Parathyroid adenoma (tissue), 2 donors: ENCODE data around the gene CYCS.
"Not testable (repeated sequence)": the region's sequence is repeated elsewhere in the genome, so short reads cannot be mapped to it uniquely, and the experiment has no call there.

ENCODE experiments used
- H2AFZ ChIP-seq: fragments of 300-600 bp; sonication (generic); one replicate; pipeline ENCODE4 v1.7.0; 2017; ENCODE audit warnings: antibody characterized with exemption, mild to moderate bottlenecking
- H3K27ac ChIP-seq: fragments of 300-600 bp; sonication (generic); one replicate; pipeline ENCODE4 v1.7.0; 2017
- H3K27me3 ChIP-seq: fragments of 300-600 bp; sonication (generic); one replicate; pipeline ENCODE4 v1.7.0; 2017; ENCODE audit warnings: low read length; ENCODE audit not compliant: control insufficient read depth, insufficient read depth
- H3K36me3 ChIP-seq: fragments of 300-600 bp; sonication (generic); one replicate; pipeline ENCODE4 v1.7.0; 2017; ENCODE audit warnings: low read length; ENCODE audit not compliant: control insufficient read depth, insufficient read depth
- H3K4me1 ChIP-seq: fragments of 300-600 bp; sonication (generic); one replicate; pipeline ENCODE4 v1.7.0; 2017; ENCODE audit warnings: control low read depth
- H3K4me2 ChIP-seq: fragments of 300-600 bp; sonication (generic); one replicate; pipeline ENCODE4 v1.7.0; 2017; ENCODE audit warnings: low read length
- H3K4me3 ChIP-seq: fragments of 300-600 bp; sonication (generic); one replicate; pipeline ENCODE4 v1.7.0; 2017; ENCODE audit warnings: low read depth, low read length
- H3K79me2 ChIP-seq: fragments of 300-600 bp; sonication (generic); one replicate; pipeline ENCODE4 v1.7.0; 2017; ENCODE audit warnings: control low read depth
- H3K9ac ChIP-seq: fragments of 300-600 bp; sonication (generic); one replicate; pipeline ENCODE4 v1.7.0; 2017; ENCODE audit warnings: mild to moderate bottlenecking
- H3K9me3 ChIP-seq: fragments of 300-600 bp; sonication (generic); one replicate; pipeline ENCODE4 v1.7.0; 2017; ENCODE audit warnings: low read length; ENCODE audit not compliant: control insufficient read depth
- TF ChIP-seq, protein P1 (sequence below): fragments of 300-600 bp; sonication (generic); IDR thresholded peaks from one replicate; pipeline ENCODE4 v1.7.0; 2017; ENCODE audit warnings: antibody characterized with exemption, mild to moderate bottlenecking
- donor health status: primary hyperparathyroidism.

Gene CYCS

DNA sequence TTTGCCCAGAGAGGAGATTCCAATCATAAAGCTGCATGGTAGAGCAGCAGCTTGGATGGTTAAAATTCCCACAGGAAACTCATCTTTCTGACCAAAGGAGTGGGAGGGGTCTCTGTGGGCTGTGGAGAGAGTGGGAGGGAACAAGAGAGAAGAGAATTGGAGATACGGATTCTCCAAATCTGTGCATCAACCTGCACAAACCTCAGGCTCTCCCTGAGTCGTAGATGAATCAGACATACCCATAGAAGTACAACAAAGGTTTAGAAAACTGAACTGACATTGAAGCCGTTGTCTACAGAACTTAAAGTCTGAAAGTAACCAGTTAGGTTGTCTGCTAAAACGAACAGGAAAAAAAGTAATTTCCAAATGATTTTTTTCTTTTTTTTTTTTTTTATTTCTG is 41.9 kb downstream of the CYCS start:
- H3K4me1 ChIP-seq, result no peaks in the 10 kb centered on the region
- H2AFZ ChIP-seq, result no peak overlapping the region
- H3K79me2 ChIP-seq, result no peaks in the 10 kb centered on the region
- H3K27me3 ChIP-seq, result no peaks in the 10 kb centered on the region
- no peak overlapping the region for H3K27ac ChIP-seq
- H3K36me3 ChIP-seq, result no peaks in the 10 kb centered on the region
- TF ChIP-seq, protein P1, sequence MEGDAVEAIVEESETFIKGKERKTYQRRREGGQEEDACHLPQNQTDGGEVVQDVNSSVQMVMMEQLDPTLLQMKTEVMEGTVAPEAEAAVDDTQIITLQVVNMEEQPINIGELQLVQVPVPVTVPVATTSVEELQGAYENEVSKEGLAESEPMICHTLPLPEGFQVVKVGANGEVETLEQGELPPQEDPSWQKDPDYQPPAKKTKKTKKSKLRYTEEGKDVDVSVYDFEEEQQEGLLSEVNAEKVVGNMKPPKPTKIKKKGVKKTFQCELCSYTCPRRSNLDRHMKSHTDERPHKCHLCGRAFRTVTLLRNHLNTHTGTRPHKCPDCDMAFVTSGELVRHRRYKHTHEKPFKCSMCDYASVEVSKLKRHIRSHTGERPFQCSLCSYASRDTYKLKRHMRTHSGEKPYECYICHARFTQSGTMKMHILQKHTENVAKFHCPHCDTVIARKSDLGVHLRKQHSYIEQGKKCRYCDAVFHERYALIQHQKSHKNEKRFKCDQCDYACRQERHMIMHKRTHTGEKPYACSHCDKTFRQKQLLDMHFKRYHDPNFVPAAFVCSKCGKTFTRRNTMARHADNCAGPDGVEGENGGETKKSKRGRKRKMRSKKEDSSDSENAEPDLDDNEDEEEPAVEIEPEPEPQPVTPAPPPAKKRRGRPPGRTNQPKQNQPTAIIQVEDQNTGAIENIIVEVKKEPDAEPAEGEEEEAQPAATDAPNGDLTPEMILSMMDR, result no peak
- H3K4me2 ChIP-seq, result no peak overlapping the region
- no peak overlapping the region for H3K4me3 ChIP-seq
- H3K9ac ChIP-seq, result no peak overlapping the region
- no peaks in the 10 kb centered on the region for H3K9me3 ChIP-seq

GRCh38 chr7:25082041-25082440 is 43.0 kb downstream of the CYCS start:
- H3K4me3 ChIP-seq, H3K4me2 ChIP-seq, H2AFZ ChIP-seq, H3K27me3 ChIP-seq, H3K36me3 ChIP-seq, H3K27ac ChIP-seq, H3K4me1 ChIP-seq, H3K79me2 ChIP-seq, H3K9ac ChIP-seq, H3K9me3 ChIP-seq: not testable (repeated sequence)

DNA sequence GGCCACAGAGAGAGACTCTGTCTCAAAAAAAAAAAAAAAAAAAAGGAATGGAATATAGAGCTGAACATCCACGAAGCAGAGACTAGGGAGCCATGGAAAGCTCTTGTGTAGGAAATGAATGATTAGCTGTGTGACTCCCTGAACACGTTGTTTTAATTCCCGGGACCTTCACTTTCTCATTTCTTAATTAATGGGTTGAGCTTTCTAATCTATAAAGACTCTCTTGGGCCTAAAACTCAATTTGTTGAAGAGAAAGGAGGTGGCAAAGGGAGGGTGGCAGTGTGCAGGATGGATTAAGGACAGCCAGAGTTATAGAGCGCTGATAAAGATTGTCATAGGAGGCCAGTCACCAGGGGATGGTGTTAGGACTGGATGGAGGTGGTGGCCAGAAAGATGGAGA is 48.0 kb downstream of the CYCS start:
- Histone ChIP-seq H3K9ac (no peak overlapping the region), H3K4me1 (no peaks in the 10 kb centered on the region), H2AFZ (no peak overlapping the region), H3K79me2 (no peaks in the 10 kb centered on the region), H3K9me3 (no peaks in the 10 kb centered on the region), H3K36me3 (no peaks in the 10 kb centered on the region), H3K4me2 (no peak overlapping the region), H3K27me3 (no peaks in the 10 kb centered on the region), H3K4me3 (no peak overlapping the region), H3K27ac (no peak overlapping the region)
- TF ChIP-seq, protein P1, result no peak

DNA sequence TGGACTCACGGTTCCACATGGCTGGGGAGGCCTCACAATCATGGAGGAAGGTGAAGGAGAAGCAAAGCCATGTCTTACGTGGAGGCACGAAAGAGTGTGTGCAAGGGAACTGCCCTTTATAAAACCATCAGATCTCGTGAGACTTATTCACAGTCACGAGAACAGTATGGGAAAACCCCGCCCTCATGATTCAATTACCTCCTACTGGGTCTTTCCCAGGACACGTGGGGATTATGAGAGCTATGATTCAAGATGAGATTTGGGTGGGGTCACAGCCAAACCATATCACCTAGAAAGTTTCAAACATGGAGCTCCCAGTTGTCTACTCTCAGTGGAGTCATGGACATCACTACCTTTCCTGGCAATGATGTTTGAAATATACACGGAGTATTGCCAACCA is 49.6 kb downstream of the CYCS start:
- H3K27ac ChIP-seq, result no peak overlapping the region
- no peaks in the 10 kb centered on the region for H3K4me1 ChIP-seq
- no peaks in the 10 kb centered on the region for H3K36me3 ChIP-seq
- no peak overlapping the region for H2AFZ ChIP-seq
- H3K9ac ChIP-seq, result no peak overlapping the region
- H3K4me2 ChIP-seq, result no peak overlapping the region
- H3K79me2 ChIP-seq, result no peaks in the 10 kb centered on the region
- no peaks in the 10 kb centered on the region for H3K27me3 ChIP-seq
- H3K4me3 ChIP-seq, result no peak overlapping the region
- TF ChIP-seq, protein P1, result no peak
- no peaks in the 10 kb centered on the region for H3K9me3 ChIP-seq

DNA sequence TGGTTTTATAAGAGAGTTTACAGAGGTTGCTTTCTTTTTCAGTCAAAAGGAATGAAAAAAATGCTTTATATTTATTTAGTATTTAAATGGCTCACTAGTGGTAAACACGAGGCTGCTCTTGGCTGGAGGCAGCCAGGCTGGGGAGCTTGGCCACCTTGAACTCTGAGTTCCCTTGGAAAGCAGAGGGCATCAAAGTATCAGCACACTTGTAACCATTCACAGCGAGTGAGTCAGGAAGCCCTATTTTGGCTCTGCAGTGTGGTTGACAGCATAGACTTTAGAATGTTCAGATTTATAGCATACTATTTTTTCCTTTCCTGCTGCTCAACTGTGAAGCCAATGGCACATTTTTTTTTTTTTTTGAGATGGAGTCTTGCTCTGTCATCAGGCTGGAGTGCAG is 51.6 kb downstream of the CYCS start:
- Histone ChIP-seq H3K36me3 (no peaks in the 10 kb centered on the region), H3K9me3 (no peaks in the 10 kb centered on the region), H3K27ac (no peak overlapping the region), H3K4me3 (no peak overlapping the region), H3K79me2 (no peaks in the 10 kb centered on the region), H2AFZ (no peak overlapping the region), H3K4me2 (no peak overlapping the region), H3K9ac (no peak overlapping the region), H3K4me1 (no peaks in the 10 kb centered on the region), H3K27me3 (no peaks in the 10 kb centered on the region)
- TF ChIP-seq, protein P1, result no peak
